Hepatocyte (in vitro differentiated cells): ENCODE data around the gene CCDC157. TPM values are rescaled to one million over a fixed set of nuclear protein-coding genes. Genes with fewer than 3 reads are reported as not detected.

Experiments used
- DNase-seq: peaks from one replicate; pipeline ENCODE4 v3.0.0-alpha.2; 2016; ENCODE audit warnings: low spot score
- H2AFZ ChIP-seq: fragments of 200-600 bp; sonication (generic); 2 replicates; pipeline ENCODE4 v1.6.0; 2016; ENCODE audit warnings: antibody characterized with exemption, mild to moderate bottlenecking
- H3K27ac ChIP-seq: fragments of 200-600 bp; sonication (generic); 2 replicates; pipeline ENCODE4 v1.5.1; 2016; ENCODE audit warnings: mild to moderate bottlenecking
- H3K27me3 ChIP-seq: fragments of 200-600 bp; sonication (generic); 2 replicates; pipeline ENCODE4 v1.6.1; 2016
- H3K36me3 ChIP-seq: fragments of 200-600 bp; sonication (generic); replicated peaks from 2 replicates; pipeline ENCODE4 v1.5.1; 2016; ENCODE audit warnings: low read depth; ENCODE audit not compliant: insufficient read depth
- H3K4me1 ChIP-seq: fragments of 200-600 bp; sonication (generic); 2 replicates; pipeline ENCODE4 v1.5.1; 2016; ENCODE audit warnings: mild to moderate bottlenecking, moderate library complexity; ENCODE audit not compliant: insufficient read depth
- H3K4me2 ChIP-seq: fragments of 200-600 bp; sonication (generic); 2 replicates; pipeline ENCODE4 v1.6.0; 2016
- H3K4me3 ChIP-seq: fragments of 200-600 bp; sonication (generic); 2 replicates; pipeline ENCODE4 v1.5.1; 2016; ENCODE audit warnings: mild to moderate bottlenecking
- H3K79me2 ChIP-seq: fragments of 200-600 bp; sonication (generic); 2 replicates; pipeline ENCODE4 v1.6.0; 2017; ENCODE audit warnings: mild to moderate bottlenecking
- H3K9me2 ChIP-seq: fragments of 200-600 bp; sonication (generic); replicated peaks from 2 replicates; pipeline ENCODE4 v1.6.0; 2017; ENCODE audit warnings: mild to moderate bottlenecking; ENCODE audit not compliant: insufficient read depth
- H3K9me3 ChIP-seq: fragments of 200-600 bp; sonication (generic); 2 replicates; pipeline ENCODE4 v1.5.1; 2016; ENCODE audit warnings: low read depth, mild to moderate bottlenecking
- H4K20me1 ChIP-seq: fragments of 200-600 bp; sonication (generic); 2 replicates; pipeline ENCODE4 v1.6.0; 2016; ENCODE audit warnings: mild to moderate bottlenecking; ENCODE audit not compliant: insufficient read depth, poor library complexity, severe bottlenecking
- CTCF ChIP-seq: fragments of 200-600 bp; sonication (generic); IDR thresholded peaks from 2 replicates; pipeline ENCODE4 v1.5.1; 2016; ENCODE audit warnings: antibody characterized with exemption, mild to moderate bottlenecking; ENCODE audit not compliant: poor library complexity
- EZH2 ChIP-seq: fragments of 200-600 bp; sonication (generic); IDR thresholded peaks from 2 replicates; pipeline ENCODE4 v1.6.1; 2016; ENCODE audit warnings: antibody characterized with exemption, mild to moderate bottlenecking, borderline replicate concordance
- EZH2phosphoT487 ChIP-seq: fragments of 200-600 bp; sonication (generic); IDR thresholded peaks from one replicate; pipeline ENCODE4 v1.6.1; 2018; ENCODE audit warnings: antibody characterized with exemption, mild to moderate bottlenecking, low read depth, moderate library complexity; ENCODE audit not compliant: unreplicated experiment, severe bottlenecking
- WGBS: methylation state at CpG from one replicate; pipeline ENCODE4 v1.1.6; 2016; ENCODE audit warnings: low lambda C conversion rate; ENCODE audit errors: missing lambda C conversion rate; 5-methylcytosine and 5-hydroxymethylcytosine counted together
- polyA plus RNA-seq: library from polyadenylated mRNA; unstranded; fragments of >200 nt; fragmentation: Nextera tagmentation; extraction: Ambion mirVana; gene quantifications from 2 replicates; pipeline ENCODE4 v1.2.1, GENCODE V29; 2016
- total RNA-seq: library from RNA; depleted of rRNA; stranded (reverse); fragments of >200 nt; gene quantifications from 2 replicates; pipeline ENCODE4 v1.2.3, GENCODE V29; 2014

Gene CCDC157
- total and polyA plus RNA-seq, 2 experiments from 2014 or later: 4.1 to 5.4 TPM

GRCh38 chr22:30332551-30332950 is 24.3 kb upstream of the CCDC157 start:
- Histone ChIP-seq H3K9me2 (no peaks in the 10 kb centered on the region), H3K4me3 (no peak overlapping the region), H3K4me1 (peaks cover 10% of the 10 kb centered on the region), H3K79me2 (no peaks in the 10 kb centered on the region), H3K9me3 (no peaks in the 10 kb centered on the region), H3K4me2 (no peak overlapping the region), H4K20me1 (no peaks in the 10 kb centered on the region), H2AFZ (no peak overlapping the region), H3K27me3 (no peaks in the 10 kb centered on the region), H3K27ac (no peak overlapping the region), H3K36me3 (no peaks in the 10 kb centered on the region)
- DNase-seq: no peak
- TF ChIP-seq EZH2phosphoT487: no peak
- no peak for TF ChIP-seq CTCF
- TF ChIP-seq EZH2: no peak
- 93% methylated on average over 5 of the region's 5 CpGs for WGBS

GRCh38 chr22:30332994-30333706 is 23.7 kb upstream of the CCDC157 start:
- Histone ChIP-seq H3K27ac (no peak overlapping the region), H3K79me2 (no peaks in the 10 kb centered on the region), H3K9me2 (no peaks in the 10 kb centered on the region), H2AFZ (no peak overlapping the region), H3K9me3 (no peaks in the 10 kb centered on the region), H3K4me3 (no peak overlapping the region), H3K27me3 (no peaks in the 10 kb centered on the region), H3K4me2 (no peak overlapping the region), H3K4me1 (peaks cover 5% of the 10 kb centered on the region), H3K36me3 (no peaks in the 10 kb centered on the region), H4K20me1 (no peaks in the 10 kb centered on the region)
- no peak for TF ChIP-seq EZH2
- no peak for TF ChIP-seq EZH2phosphoT487
- no peak for TF ChIP-seq CTCF
- no peak for DNase-seq
- 94% methylated on average over 2 of the region's 2 CpGs for WGBS

DNA sequence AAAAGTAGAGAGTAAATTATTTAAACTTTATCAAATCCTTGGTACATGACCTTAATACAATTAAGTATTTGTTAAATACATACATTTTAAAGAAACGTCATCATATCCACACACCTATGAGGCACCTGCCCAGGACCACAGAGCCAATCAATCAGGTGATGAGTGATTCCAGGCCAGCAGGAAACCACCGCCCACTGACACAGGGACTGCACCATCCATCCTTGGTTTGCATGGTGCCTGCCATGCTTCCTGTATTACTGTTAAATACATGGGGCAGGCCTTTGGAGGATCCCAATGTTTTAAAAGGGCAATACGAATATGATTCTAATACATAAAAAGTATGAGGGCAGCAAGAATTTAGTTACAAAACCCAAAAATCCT is 23.1 kb upstream of the CCDC157 start:
- Histone ChIP-seq H3K27ac (no peak overlapping the region), H3K79me2 (no peaks in the 10 kb centered on the region), H3K4me2 (no peak overlapping the region), H3K9me3 (no peaks in the 10 kb centered on the region), H4K20me1 (no peaks in the 10 kb centered on the region), H2AFZ (no peak overlapping the region), H3K36me3 (no peaks in the 10 kb centered on the region), H3K27me3 (no peaks in the 10 kb centered on the region), H3K4me1 (no peaks in the 10 kb centered on the region), H3K9me2 (no peaks in the 10 kb centered on the region), H3K4me3 (no peak overlapping the region)
- no peak for DNase-seq
- 99% methylated on average over 3 of the region's 3 CpGs for WGBS
- no peak for TF ChIP-seq EZH2
- TF ChIP-seq EZH2phosphoT487: no peak
- no peak for TF ChIP-seq CTCF
